ENCODE measurements around the gene LGR4. TPM values are rescaled to one million over a fixed set of nuclear protein-coding genes. Genes with fewer than 3 reads are reported as not detected.

Gene LGR4
- total and polyA plus RNA-seq, 9 of the 15 experiments (the other 6 are each of a cell fraction or from before 2014, with no cell fraction given), result 0.94 to 10.1 (median 5.8) TPM

DNA sequence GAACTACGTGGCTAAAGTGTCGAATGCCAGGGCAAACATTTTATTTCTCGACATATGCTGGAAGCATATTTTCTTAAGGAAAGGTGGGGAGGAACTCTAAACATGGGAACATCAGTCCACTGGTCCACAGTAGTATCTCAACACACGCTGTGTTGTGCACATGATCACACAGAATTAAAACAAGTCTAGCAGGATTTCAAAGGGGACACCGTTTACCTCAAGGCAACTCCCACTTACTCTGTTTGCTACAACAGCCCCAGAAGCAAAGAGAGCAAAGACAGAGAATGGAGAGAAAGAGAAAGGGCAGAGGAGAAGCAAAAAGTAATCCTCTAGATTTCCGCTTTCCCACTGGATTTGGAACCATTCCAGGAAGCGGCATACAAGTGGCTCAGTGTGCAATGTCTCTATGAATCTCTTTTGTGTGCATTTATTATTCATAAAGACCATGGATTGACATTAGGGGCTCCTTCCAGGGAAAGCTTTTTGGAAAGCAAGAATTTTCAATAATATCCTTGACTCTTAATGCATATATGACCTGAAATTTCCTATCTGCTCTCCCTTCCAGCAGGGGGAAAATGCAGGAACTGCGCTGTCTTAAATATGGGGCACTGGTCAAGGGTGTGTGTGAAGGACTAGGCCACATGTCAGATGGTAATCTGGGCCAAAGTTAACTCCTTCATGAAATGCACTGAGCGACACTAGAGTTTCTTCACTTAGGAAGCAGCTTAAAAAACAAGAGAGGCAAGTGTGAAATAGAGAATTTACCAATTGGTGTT, 74.8 kb downstream of the LGR4 start:
- in situ Hi-C loops (cut with MboI), result no loop called here
- POLR2A ChIA-PET, result no interaction called here
- peak in 2 of 4 experiments; percentile 20 to 60 for DNase-seq (ENCODE audit: extremely low read depth in 1 of 4, low spot score in 3 of 4)
- CTCF ChIA-PET (ENCODE audit: low intra/inter-chr PET ratio), result no interaction called here
- Histone ChIP-seq H3K4me3 (no peak overlapping the region), H3K27me3 (ENCODE audit: control insufficient read depth in 2 of 2, insufficient read depth in 2 of 2, low read length in 2 of 2) (no peaks in the 10 kb centered on the region), H3K27ac (ENCODE audit: extremely low read depth, low read depth, low read length) (no peak overlapping the region), H3K4me1 (replicated peaks in 1 of 2; ENCODE audit: control insufficient read depth in 2 of 2, insufficient read depth in 2 of 2, low read length in 2 of 2) (peaks cover 8 to 33% of the 10 kb centered on the region in 2 experiments; a peak in 3 of 5 replicates), H3K79me2 (ENCODE audit: control insufficient read depth, insufficient read depth, low read length) (no peaks in the 10 kb centered on the region), H3K36me3 (ENCODE audit: control insufficient read depth, insufficient read depth, low read length) (no peaks in the 10 kb centered on the region), H4K20me1 (replicated peaks; ENCODE audit: control insufficient read depth, insufficient read depth, low read length) (no peaks in the 10 kb centered on the region), H3K9me1 (ENCODE audit: control insufficient read depth, insufficient read depth, low read length) (no peaks in the 10 kb centered on the region), H3K9me3 (replicated peaks; ENCODE audit: control insufficient read depth, insufficient read depth, low read depth, low read length) (no peaks in the 10 kb centered on the region), H3K4me2 (ENCODE audit: insufficient read depth, low read length) (peak overlapping the region; percentile 8; the same call in 1 of the 2 replicates), H3K9ac (ENCODE audit: insufficient read depth in 1 of 2, low read depth in 2 of 2, low read length in 2 of 2) (peak overlapping the region; percentile 2 to 8; a peak in 2 of 4 replicates), H2AFZ (ENCODE audit: low read depth, low read length) (peak overlapping the region; percentile 27; the same call in 1 of the 2 replicates)
- BruUV-seq (replicated peaks), result no TSS peak
- ATAC-seq, result peak; percentile 85
- intact Hi-C loops (cut with micrococcal nuclease), result no loop called here
- FAIRE-seq, result peak; percentile 35
- 48% methylated on average over 9 of the region's 9 CpGs for WGBS (ENCODE audit: insufficient coverage, low coverage, missing lambda C conversion rate)
- TF ChIP-seq PRMT5 (CRISPR knock-in tag; IDR thresholded peaks at IDR 0.05), result no peak
- no peak for TF ChIP-seq GATAD2B (IDR thresholded peaks at IDR 0.05; ENCODE audit: borderline replicate concordance)
- TF ChIP-seq ZC3H8 (IDR thresholded peaks at IDR 0.05), result no peak
- no peak for TF ChIP-seq RBM14 (IDR thresholded peaks at IDR 0.05; ENCODE audit: borderline replicate concordance, insufficient read depth, low read depth, low read length)
- no peak for TF ChIP-seq POLR3G (IDR thresholded peaks at IDR 0.05; ENCODE audit: extremely low read depth, insufficient read length, insufficient replicate concordance)
- TF ChIP-seq MIER1 (IDR thresholded peaks at IDR 0.05; ENCODE audit: low read depth), result no peak
- no peak for TF ChIP-seq NCOA6 (IDR thresholded peaks at IDR 0.05)
- peak; percentile 39; the same call in 1 of the 2 replicates for TF ChIP-seq TEAD4 (IDR thresholded peaks at IDR 0.05; ENCODE audit: low read length)
- no peak for TF ChIP-seq TEAD4 (CRISPR knock-in tag; IDR thresholded peaks at IDR 0.05; ENCODE audit: borderline replicate concordance)
- no peak for TF ChIP-seq ZNF436 (CRISPR knock-in tag; IDR thresholded peaks at IDR 0.05)
- TF ChIP-seq, protein P1, sequence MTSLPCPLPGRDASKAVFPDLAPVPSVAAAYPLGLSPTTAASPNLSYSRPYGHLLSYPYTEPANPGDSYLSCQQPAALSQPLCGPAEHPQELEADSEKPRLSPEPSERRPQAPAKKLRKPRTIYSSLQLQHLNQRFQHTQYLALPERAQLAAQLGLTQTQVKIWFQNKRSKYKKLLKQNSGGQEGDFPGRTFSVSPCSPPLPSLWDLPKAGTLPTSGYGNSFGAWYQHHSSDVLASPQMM (CRISPR knock-in tag; IDR thresholded peaks at IDR 0.05), result no peak
- no peak for TF ChIP-seq ZNF224 (CRISPR knock-in tag; IDR thresholded peaks at IDR 0.05)
- no peak for TF ChIP-seq FOXA3 (CRISPR knock-in tag; conservative IDR thresholded peaks at IDR 0.05 in 1 of 2, IDR thresholded peaks at IDR 0.05 in 1 of 2)
- no peak for TF ChIP-seq NBN (IDR thresholded peaks at IDR 0.05; ENCODE audit: low read depth)
- TF ChIP-seq, protein P2, sequence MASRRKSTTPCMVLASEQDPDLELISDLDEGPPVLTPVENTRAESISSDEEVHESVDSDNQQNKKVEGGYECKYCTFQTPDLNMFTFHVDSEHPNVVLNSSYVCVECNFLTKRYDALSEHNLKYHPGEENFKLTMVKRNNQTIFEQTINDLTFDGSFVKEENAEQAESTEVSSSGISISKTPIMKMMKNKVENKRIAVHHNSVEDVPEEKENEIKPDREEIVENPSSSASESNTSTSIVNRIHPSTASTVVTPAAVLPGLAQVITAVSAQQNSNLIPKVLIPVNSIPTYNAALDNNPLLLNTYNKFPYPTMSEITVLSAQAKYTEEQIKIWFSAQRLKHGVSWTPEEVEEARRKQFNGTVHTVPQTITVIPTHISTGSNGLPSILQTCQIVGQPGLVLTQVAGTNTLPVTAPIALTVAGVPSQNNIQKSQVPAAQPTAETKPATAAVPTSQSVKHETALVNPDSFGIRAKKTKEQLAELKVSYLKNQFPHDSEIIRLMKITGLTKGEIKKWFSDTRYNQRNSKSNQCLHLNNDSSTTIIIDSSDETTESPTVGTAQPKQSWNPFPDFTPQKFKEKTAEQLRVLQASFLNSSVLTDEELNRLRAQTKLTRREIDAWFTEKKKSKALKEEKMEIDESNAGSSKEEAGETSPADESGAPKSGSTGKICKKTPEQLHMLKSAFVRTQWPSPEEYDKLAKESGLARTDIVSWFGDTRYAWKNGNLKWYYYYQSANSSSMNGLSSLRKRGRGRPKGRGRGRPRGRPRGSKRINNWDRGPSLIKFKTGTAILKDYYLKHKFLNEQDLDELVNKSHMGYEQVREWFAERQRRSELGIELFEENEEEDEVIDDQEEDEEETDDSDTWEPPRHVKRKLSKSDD (conservative IDR thresholded peaks at IDR 0.05; ENCODE audit: low read length), result no peak
- TF ChIP-seq MYNN (IDR thresholded peaks at IDR 0.05), result no peak
- no peak for TF ChIP-seq MYNN (CRISPR knock-in tag; IDR thresholded peaks at IDR 0.05)
- TF ChIP-seq HDGF (IDR thresholded peaks at IDR 0.05), result no peak
- TF ChIP-seq SREBF2 (CRISPR knock-in tag; IDR thresholded peaks at IDR 0.05), result no peak
